ENCODE data around the gene EBLN1. TPM values are rescaled to one million over a fixed set of nuclear protein-coding genes. Genes with fewer than 3 reads are reported as not detected.
A peak's percentile ranks its signal among the peaks of the same experiment; 100 is the strongest.

Gene EBLN1
- total and polyA plus RNA-seq, 9 of the 15 experiments (the other 6 are each of a cell fraction or from before 2014, with no cell fraction given): 0.06 to 3.1 (median 0.80) TPM

- no peak for TF ChIP-seq CEBPZ (IDR thresholded peaks at IDR 0.05; ENCODE audit: borderline replicate concordance, low read depth, low read length)
- TF ChIP-seq SP1 (CRISPR knock-in tag; IDR thresholded peaks at IDR 0.05): no peak
- TF ChIP-seq FOXM1 (IDR thresholded peaks at IDR 0.05; ENCODE audit: low read depth): peak; percentile 99
- no peak for TF ChIP-seq FOXM1 (CRISPR knock-in tag; IDR thresholded peaks at IDR 0.05; ENCODE audit: low read depth)
- TF ChIP-seq MITF (IDR thresholded peaks at IDR 0.05): no peak
- TF ChIP-seq RBM25 (IDR thresholded peaks at IDR 0.05; ENCODE audit: low read depth, low read length, severe bottlenecking): peak; percentile 6
- no peak for TF ChIP-seq ZNF695 (CRISPR knock-in tag; IDR thresholded peaks at IDR 0.05)
- TF ChIP-seq USF1 (CRISPR knock-in tag; IDR thresholded peaks at IDR 0.05): no peak
- TF ChIP-seq KLF10 (CRISPR knock-in tag; IDR thresholded peaks at IDR 0.05): 0 out of 2 replicates have a peak, but pooled peaks have one; percentile 35
- TF ChIP-seq PKNOX1 (IDR thresholded peaks at IDR 0.05): peak; percentile 95
- TF ChIP-seq ZBTB8A (IDR thresholded peaks at IDR 0.05; ENCODE audit: partially characterized antibody): no peak
- TF ChIP-seq ZBTB1 (CRISPR knock-in tag; IDR thresholded peaks at IDR 0.05; ENCODE audit: borderline replicate concordance, low read depth): no peak
- peak; percentile 90 for TF ChIP-seq CHAMP1 (IDR thresholded peaks at IDR 0.05)
- 0 out of 2 replicates have a peak, but pooled peaks have one; percentile 7 for TF ChIP-seq SMARCE1 (IDR thresholded peaks at IDR 0.05)
- TF ChIP-seq NFYB (IDR thresholded peaks at IDR 0.05; ENCODE audit: extremely low read depth, insufficient read length): peak; percentile 47
- 0 out of 4 replicates have a peak, but pooled peaks of 1 of the 2 experiments have one; percentile 53 for TF ChIP-seq KDM4B (IDR thresholded peaks at IDR 0.05; ENCODE audit: borderline replicate concordance in 2 of 2, low read depth in 1 of 2)
These were observed 12.5 kb upstream of the EBLN1 start (continued) for GRCh38 chr10:22230158-22230833.

Data from K562 (cell line).